Measurements from ENCODE around the gene FOSB. TPM values are rescaled to one million over a fixed set of nuclear protein-coding genes. Genes with fewer than 3 reads are reported as not detected.

Gene FOSB
- polyA plus RNA-seq, 2 of the 4 experiments (the other 2 are of a cell fraction), result 0.57 to 48.8 TPM

DNA sequence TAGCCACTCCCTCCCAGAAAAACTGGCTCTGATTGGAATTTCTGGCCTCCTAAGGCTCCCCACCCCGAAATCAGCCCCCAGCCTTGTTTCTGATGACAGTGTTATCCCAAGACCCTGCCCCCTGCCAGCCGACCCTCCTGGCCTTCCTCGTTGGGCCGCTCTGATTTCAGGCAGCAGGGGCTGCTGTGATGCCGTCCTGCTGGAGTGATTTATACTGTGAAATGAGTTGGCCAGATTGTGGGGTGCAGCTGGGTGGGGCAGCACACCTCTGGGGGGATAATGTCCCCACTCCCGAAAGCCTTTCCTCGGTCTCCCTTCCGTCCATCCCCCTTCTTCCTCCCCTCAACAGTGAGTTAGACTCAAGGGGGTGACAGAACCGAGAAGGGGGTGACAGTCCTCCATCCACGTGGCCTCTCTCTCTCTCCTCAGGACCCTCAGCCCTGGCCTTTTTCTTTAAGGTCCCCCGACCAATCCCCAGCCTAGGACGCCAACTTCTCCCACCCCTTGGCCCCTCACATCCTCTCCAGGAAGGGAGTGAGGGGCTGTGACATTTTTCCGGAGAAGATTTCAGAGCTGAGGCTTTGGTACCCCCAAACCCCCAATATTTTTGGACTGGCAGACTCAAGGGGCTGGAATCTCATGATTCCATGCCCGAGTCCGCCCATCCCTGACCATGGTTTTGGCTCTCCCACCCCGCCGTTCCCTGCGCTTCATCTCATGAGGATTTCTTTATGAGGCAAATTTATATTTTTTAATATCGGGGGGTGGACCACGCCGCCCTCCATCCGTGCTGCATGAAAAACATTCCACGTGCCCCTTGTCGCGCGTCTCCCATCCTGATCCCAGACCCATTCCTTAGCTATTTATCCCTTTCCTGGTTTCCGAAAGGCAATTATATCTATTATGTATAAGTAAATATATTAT is 6.1 kb downstream of the FOSB start (continued):
- TF ChIP-seq RAD21 (conservative IDR thresholded peaks at IDR 0.05 in 1 of 2, IDR thresholded peaks at IDR 0.05 in 1 of 2), result no peak

DNA sequence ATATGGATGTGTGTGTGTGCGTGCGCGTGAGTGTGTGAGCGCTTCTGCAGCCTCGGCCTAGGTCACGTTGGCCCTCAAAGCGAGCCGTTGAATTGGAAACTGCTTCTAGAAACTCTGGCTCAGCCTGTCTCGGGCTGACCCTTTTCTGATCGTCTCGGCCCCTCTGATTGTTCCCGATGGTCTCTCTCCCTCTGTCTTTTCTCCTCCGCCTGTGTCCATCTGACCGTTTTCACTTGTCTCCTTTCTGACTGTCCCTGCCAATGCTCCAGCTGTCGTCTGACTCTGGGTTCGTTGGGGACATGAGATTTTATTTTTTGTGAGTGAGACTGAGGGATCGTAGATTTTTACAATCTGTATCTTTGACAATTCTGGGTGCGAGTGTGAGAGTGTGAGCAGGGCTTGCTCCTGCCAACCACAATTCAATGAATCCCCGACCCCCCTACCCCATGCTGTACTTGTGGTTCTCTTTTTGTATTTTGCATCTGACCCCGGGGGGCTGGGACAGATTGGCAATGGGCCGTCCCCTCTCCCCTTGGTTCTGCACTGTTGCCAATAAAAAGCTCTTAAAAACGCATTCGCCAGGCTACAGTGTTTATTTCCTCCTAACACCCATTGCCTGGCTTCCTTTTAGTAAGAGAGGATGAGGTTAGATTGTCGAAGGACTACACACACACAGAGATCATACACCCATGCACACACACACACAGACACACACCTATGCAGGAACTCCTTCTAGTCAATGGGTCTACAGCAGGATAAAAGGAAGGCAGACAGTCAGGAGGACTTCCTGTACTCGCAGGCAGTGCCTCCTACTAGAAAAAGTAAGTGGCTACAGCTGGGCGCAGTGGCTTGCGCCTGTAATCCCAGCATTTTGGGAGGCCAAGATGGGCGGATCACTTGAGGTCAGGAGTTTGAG is 7.1 kb downstream of the FOSB start:
- no peak overlapping the region for H3K4me3 ChIP-seq
- H3K9me3 ChIP-seq, result no peaks in the 10 kb centered on the region
- H3K27ac ChIP-seq, result no peak overlapping the region
- peak in 1 of 2 experiments; percentile 1; a peak in 3 of 6 replicates for ATAC-seq
- 74% methylated on average over 28 of the region's 28 CpGs for WGBS (ENCODE audit: missing lambda C conversion rate)
- no peak overlapping the region for H3K4me2 ChIP-seq
- no peak for DNase-seq (ENCODE audit: low read depth in 1 of 2, low spot score in 1 of 2)
- no peak for FAIRE-seq
- ChIA-PET POLR2A (interaction anchor here (0.6 kb wide), 1 partner anchor 10 kb away, joined by 4 read pairs; no protein-coding TSS in a partner anchor), CTCF (interaction anchor here (0.9 to 33.4 kb wide), 7 partner anchors 9 to 169 kb away, joined by 3 to 1883 read pairs (median 4); partner anchors contain the start of genes ERCC1 and FOSB)
- H3K4me1 ChIP-seq, result peaks cover 19% of the 10 kb centered on the region
- TF ChIP-seq, protein P1, sequence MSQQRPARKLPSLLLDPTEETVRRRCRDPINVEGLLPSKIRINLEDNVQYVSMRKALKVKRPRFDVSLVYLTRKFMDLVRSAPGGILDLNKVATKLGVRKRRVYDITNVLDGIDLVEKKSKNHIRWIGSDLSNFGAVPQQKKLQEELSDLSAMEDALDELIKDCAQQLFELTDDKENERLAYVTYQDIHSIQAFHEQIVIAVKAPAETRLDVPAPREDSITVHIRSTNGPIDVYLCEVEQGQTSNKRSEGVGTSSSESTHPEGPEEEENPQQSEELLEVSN (IDR thresholded peaks at IDR 0.05; ENCODE audit: borderline replicate concordance, low read depth), result no peak
- no peak for TF ChIP-seq CEBPB (IDR thresholded peaks at IDR 0.05)
- no peak for TF ChIP-seq ESRRA (IDR thresholded peaks at IDR 0.05; ENCODE audit: borderline replicate concordance, low read length)
- peak; percentile 100 for TF ChIP-seq POLR2AphosphoS2 (conservative IDR thresholded peaks at IDR 0.05; ENCODE audit: low read length)
- peak; percentile 46 for TF ChIP-seq CHD2 (IDR thresholded peaks at IDR 0.05; ENCODE audit: low read length, partially characterized antibody)
- no peak for TF ChIP-seq RAD21 (conservative IDR thresholded peaks at IDR 0.05 in 1 of 2, IDR thresholded peaks at IDR 0.05 in 1 of 2)
- TF ChIP-seq, protein P2, sequence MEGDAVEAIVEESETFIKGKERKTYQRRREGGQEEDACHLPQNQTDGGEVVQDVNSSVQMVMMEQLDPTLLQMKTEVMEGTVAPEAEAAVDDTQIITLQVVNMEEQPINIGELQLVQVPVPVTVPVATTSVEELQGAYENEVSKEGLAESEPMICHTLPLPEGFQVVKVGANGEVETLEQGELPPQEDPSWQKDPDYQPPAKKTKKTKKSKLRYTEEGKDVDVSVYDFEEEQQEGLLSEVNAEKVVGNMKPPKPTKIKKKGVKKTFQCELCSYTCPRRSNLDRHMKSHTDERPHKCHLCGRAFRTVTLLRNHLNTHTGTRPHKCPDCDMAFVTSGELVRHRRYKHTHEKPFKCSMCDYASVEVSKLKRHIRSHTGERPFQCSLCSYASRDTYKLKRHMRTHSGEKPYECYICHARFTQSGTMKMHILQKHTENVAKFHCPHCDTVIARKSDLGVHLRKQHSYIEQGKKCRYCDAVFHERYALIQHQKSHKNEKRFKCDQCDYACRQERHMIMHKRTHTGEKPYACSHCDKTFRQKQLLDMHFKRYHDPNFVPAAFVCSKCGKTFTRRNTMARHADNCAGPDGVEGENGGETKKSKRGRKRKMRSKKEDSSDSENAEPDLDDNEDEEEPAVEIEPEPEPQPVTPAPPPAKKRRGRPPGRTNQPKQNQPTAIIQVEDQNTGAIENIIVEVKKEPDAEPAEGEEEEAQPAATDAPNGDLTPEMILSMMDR (IDR thresholded peaks at IDR 0.05), result no peak
- TF ChIP-seq POLR2A (IDR thresholded peaks at IDR 0.05; ENCODE audit: low read length), result no peak
- TF ChIP-seq KDM5A (IDR thresholded peaks at IDR 0.05), result no peak
- peak; percentile 13; the same call in 1 of the 2 replicates for TF ChIP-seq EHF (CRISPR knock-in tag; IDR thresholded peaks at IDR 0.05)
- TF ChIP-seq NPAS2 (CRISPR knock-in tag; IDR thresholded peaks at IDR 0.05; ENCODE audit: borderline replicate concordance), result no peak
- TF ChIP-seq HDAC2 (IDR thresholded peaks at IDR 0.05), result no peak
- TF ChIP-seq NFE2L2 (conservative IDR thresholded peaks at IDR 0.05; ENCODE audit: low read length), result no peak; the same call in 1 of the 2 replicates
- 0 out of 2 replicates have a peak, but pooled peaks have one; percentile 46 for TF ChIP-seq FOXS1 (CRISPR knock-in tag; IDR thresholded peaks at IDR 0.05)
- no peak for TF ChIP-seq SMC3 (IDR thresholded peaks at IDR 0.05)
- TF ChIP-seq, protein P3, sequence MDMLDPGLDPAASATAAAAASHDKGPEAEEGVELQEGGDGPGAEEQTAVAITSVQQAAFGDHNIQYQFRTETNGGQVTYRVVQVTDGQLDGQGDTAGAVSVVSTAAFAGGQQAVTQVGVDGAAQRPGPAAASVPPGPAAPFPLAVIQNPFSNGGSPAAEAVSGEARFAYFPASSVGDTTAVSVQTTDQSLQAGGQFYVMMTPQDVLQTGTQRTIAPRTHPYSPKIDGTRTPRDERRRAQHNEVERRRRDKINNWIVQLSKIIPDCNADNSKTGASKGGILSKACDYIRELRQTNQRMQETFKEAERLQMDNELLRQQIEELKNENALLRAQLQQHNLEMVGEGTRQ (IDR thresholded peaks at IDR 0.05), result no peak
- TF ChIP-seq, protein P4, sequence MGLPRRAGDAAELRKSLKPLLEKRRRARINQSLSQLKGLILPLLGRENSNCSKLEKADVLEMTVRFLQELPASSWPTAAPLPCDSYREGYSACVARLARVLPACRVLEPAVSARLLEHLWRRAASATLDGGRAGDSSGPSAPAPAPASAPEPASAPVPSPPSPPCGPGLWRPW (IDR thresholded peaks at IDR 0.05), result no peak
- TF ChIP-seq, protein P5, sequence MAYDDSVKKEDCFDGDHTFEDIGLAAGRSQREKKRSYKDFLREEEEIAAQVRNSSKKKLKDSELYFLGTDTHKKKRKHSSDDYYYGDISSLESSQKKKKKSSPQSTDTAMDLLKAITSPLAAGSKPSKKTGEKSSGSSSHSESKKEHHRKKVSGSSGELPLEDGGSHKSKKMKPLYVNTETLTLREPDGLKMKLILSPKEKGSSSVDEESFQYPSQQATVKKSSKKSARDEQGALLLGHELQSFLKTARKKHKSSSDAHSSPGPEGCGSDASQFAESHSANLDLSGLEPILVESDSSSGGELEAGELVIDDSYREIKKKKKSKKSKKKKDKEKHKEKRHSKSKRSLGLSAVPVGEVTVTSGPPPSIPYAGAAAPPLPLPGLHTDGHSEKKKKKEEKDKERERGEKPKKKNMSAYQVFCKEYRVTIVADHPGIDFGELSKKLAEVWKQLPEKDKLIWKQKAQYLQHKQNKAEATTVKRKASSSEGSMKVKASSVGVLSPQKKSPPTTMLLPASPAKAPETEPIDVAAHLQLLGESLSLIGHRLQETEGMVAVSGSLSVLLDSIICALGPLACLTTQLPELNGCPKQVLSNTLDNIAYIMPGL (CRISPR knock-in tag; IDR thresholded peaks at IDR 0.05; ENCODE audit: borderline replicate concordance), result no peak
- no peak for TF ChIP-seq BHLHE40 (IDR thresholded peaks at IDR 0.05; ENCODE audit: low read depth, low read length)
- no peak for TF ChIP-seq PHF8 (IDR thresholded peaks at IDR 0.05; ENCODE audit: borderline replicate concordance, low read depth)
- no peak for TF ChIP-seq CBX8 (IDR thresholded peaks at IDR 0.05)
- TF ChIP-seq, protein P6, sequence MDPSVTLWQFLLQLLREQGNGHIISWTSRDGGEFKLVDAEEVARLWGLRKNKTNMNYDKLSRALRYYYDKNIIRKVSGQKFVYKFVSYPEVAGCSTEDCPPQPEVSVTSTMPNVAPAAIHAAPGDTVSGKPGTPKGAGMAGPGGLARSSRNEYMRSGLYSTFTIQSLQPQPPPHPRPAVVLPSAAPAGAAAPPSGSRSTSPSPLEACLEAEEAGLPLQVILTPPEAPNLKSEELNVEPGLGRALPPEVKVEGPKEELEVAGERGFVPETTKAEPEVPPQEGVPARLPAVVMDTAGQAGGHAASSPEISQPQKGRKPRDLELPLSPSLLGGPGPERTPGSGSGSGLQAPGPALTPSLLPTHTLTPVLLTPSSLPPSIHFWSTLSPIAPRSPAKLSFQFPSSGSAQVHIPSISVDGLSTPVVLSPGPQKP (IDR thresholded peaks at IDR 0.05; ENCODE audit: low read depth, low read length), result no peak
- TF ChIP-seq CBX2 (IDR thresholded peaks at IDR 0.05; ENCODE audit: borderline replicate concordance, low read depth), result no peak
- no peak for TF ChIP-seq FOSL2 (IDR thresholded peaks at IDR 0.05)
- peak; percentile 3 for TF ChIP-seq FOSL2 (CRISPR knock-in tag; IDR thresholded peaks at IDR 0.05)
- no peak for TF ChIP-seq CHD4 (IDR thresholded peaks at IDR 0.05; ENCODE audit: borderline replicate concordance)
- TF ChIP-seq NR3C1 (IDR thresholded peaks at IDR 0.05), result no peak
- TF ChIP-seq GATA3 (IDR thresholded peaks at IDR 0.05; ENCODE audit: borderline replicate concordance), result no peak
